Measurements from ENCODE around the gene KCNJ12.
"Not testable (repeated sequence)": the region's sequence is repeated elsewhere in the genome, so short reads cannot be mapped to it uniquely, and the experiment has no call there.

Gene KCNJ12

GRCh38 chr17:21376081-21376758 is at the start of gene KCNJ12:
KCNJ12 (plus strand) TSS chr17:21376357; CDS start chr17:21415343, 38,986 bp downstream.
- peak; percentile 61 for DNase-seq (ENCODE audit: low spot score)

GRCh38 chr17:21327921-21328320 is 48.2 kb upstream of the KCNJ12 start:
- not testable (repeated sequence) for DNase-seq (ENCODE audit: low spot score)

GRCh38 chr17:21328778-21329177 is 47.4 kb upstream of the KCNJ12 start:
- not testable (repeated sequence) for DNase-seq (ENCODE audit: low spot score)

GRCh38 chr17:21330436-21331160 is 45.6 kb upstream of the KCNJ12 start:
- DNase-seq (ENCODE audit: low spot score) = peak; percentile 4

DNA sequence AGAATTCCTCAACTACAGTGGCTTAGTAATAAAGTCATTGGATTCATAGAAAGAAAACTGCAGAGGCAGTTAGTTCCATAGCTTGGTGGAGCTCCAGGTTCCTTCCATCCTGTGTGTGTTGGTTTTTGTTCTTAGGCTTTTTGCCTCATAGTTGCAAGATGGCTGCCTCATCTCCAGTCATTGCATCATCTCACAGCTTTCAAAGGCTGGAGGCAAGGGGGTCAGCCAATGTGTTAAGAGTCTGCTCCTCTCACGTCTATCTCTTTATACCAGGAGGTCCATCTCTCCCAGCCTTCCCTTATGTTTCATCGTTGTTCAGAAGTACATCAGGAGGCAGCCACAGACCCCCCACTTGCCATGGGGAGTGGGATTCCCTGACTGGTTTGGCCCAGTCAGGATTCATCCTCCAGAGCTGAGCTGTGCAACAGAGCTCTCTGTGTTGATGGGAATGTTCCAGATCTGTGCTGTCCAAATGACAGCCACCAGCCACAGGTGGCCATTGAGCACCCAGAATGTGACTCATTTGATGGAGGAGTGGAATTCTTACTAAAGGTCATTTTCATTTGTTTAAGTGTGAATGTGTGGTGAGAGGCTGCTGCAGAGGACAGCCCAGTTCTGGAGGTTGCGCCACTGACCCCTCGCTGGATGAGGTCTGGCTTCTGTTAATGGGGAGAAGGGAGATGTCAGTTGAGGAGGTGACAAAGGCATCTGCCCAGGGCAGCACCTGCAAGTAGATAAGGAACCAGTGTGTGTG is 39.4 kb upstream of the KCNJ12 start:
- not testable (repeated sequence) for DNase-seq (ENCODE audit: low spot score)

DNA sequence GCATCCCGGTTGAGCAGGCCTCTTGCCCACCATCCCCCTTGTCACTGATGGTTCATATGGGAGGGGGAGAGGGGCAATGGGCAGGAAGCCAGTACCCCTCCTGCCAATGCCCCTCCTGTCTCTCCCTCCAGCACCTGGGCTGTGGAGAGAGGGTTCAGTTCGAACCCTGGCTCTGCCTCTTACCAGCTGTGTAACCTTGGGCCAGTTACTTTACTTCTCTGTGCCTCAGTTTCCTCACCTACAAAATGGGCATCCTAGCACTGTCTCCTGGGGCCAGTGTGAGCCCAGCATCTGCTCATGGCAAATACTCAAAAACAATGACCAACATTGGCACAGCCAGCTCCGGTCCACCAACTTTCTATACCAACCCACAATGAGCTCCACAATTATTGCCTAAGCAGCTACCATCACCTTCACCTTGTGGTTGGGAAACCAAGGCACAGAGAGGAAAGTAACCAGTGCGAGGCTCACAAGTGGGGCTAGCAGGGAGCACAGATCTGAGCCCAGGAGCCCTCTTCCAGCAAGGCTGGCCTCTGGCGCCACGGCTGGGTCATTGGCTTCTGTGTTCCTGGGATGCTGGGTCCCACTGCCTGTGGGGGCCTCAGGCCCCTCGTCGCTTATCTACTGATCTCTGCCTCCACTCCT is 38.1 kb upstream of the KCNJ12 start:
- DNase-seq (ENCODE audit: low spot score) = peak; percentile 18

DNA sequence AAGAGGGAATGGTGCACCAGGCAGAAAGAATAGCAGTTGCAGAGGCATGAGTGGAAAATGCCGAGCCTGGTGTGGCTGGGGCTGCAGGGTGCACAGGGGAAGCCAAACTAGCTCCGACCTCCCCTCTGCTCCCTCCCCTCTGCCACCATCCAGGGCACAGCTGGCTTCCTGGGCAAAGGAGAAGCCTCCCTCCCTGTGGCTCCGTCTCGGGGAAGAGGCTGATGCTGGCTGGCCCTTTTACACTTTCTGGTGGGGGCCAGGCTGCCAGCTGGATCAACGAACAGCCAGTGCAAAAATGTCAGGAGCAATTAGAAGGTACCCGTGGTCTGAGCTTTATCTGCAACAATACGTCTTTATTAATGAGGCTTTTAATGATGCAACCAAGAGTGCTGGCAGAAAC is 37.1 kb upstream of the KCNJ12 start:
- DNase-seq (ENCODE audit: low spot score) = peak; percentile 4

- not testable (repeated sequence) for DNase-seq (ENCODE audit: low spot score)
These were observed 36.6 kb upstream of the KCNJ12 start for GRCh38 chr17:21339571-21339970.

GRCh38 chr17:21340407-21340806 is 35.8 kb upstream of the KCNJ12 start:
- peak; percentile 3 for DNase-seq (ENCODE audit: low spot score)

- not testable (repeated sequence) for DNase-seq (ENCODE audit: low spot score)
These were observed 34.9 kb upstream of the KCNJ12 start for GRCh38 chr17:21341279-21341678.

DNA sequence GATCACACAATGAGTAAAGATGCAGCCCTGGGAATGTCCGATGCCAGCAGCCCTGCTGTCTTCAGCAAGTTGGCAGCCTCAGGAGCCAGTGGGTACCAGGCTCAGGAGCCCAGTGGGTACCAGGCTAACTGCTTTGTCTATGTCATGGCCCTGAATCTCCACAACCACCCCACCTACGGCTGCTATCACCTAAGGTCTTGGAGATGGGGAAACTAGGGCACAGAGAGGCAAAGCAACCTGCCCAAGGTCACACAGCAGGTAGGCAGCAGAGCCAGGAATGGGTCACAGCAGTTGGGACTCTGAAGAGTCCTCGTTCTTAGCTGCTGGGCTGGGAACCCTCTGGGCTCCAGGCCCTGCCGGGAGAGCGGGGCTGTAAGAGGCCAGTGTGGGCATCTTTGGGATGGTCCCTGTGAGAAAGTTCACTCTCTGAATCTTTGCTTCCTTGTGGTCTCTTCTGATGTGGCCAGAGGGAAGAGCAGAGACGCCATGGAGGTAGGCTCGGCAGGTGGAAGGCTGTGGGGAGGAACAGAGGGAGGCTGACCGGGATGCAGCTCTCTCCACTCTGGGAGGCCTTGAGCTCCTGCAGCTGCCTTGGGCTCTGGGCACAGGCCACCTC is 34.1 kb upstream of the KCNJ12 start:
- peak; percentile 3 for DNase-seq (ENCODE audit: low spot score)

GRCh38 chr17:21343061-21343949 is 32.9 kb upstream of the KCNJ12 start:
- DNase-seq (ENCODE audit: low spot score) = not testable (repeated sequence)

DNA sequence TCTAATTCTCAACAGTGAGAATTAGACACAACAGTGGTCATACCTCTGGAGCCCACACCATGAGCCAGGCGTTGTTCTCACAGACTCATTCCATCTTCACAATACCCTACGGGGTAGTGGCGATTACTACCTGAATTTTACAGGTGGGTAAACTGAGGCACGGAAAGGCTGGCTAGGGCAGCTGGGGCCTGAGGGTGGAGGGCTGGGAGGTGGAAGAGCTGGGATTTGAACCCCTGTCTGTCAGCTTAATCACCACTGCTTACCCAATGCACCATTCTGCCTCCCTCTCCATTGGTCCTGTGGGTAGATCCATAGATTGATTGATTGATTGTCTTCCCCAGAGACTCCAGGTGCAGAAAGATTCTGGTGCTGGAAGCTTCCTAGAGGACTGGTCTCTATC is 31.4 kb upstream of the KCNJ12 start:
- DNase-seq (ENCODE audit: low spot score) = not testable (repeated sequence)

GRCh38 chr17:21345236-21345635 is 30.9 kb upstream of the KCNJ12 start:
- no peak for DNase-seq (ENCODE audit: low spot score)

- DNase-seq (ENCODE audit: low spot score) = not testable (repeated sequence)
These were observed 30.1 kb upstream of the KCNJ12 start for GRCh38 chr17:21346107-21346506.

GRCh38 chr17:21346651-21347250 is 29.4 kb upstream of the KCNJ12 start:
- not testable (repeated sequence) for DNase-seq (ENCODE audit: low spot score)

- not testable (repeated sequence) for DNase-seq (ENCODE audit: low spot score)
These were observed 28.5 kb upstream of the KCNJ12 start for GRCh38 chr17:21347660-21348059.

GRCh38 chr17:21348081-21348925 is 27.9 kb upstream of the KCNJ12 start:
- not testable (repeated sequence) for DNase-seq (ENCODE audit: low spot score)

- not testable (repeated sequence) for DNase-seq (ENCODE audit: low spot score)
These were observed 27.3 kb upstream of the KCNJ12 start for GRCh38 chr17:21348926-21349261.

Measured in D341Med (cell line).